Psoas muscle (tissue), 8 donors: Measurements from ENCODE around the gene KCNJ2. TPM values are rescaled to one million over a fixed set of nuclear protein-coding genes. Genes with fewer than 3 reads are reported as not detected.

Experiments
- ATAC-seq, 4 donors: fragments of 200-7000 bp; cut with Tn5 transposase; one replicate each; pipeline ENCODE4 v1.9.1; 2020; ENCODE audit warnings: moderate library complexity in 3 of 4, mild to moderate bottlenecking in 2 of 4
- DNase-seq, 2 donors: peaks; one replicate each; pipeline ENCODE4 v3.0.0-alpha.2; 2020
- H3K27ac ChIP-seq: fragments of 200-600 bp; one replicate; pipeline ENCODE4 v1.8.0; 2022
- H3K27me3 ChIP-seq, 3 donors: fragments of 200-600 bp in 1 of 3; one replicate each; pipeline versions ENCODE4 v1.6.1 to v1.8.0; 2013 to 2022; ENCODE audit warnings: low read length in 2 of 3, mild to moderate bottlenecking in 2 of 3, moderate library complexity in 1 of 3; ENCODE audit not compliant: insufficient read depth in 3 of 3
- H3K36me3 ChIP-seq, 2 donors: fragments of 200-600 bp in 1 of 2; one replicate each; pipeline versions ENCODE4 v1.6.1 to v1.8.0; 2013 to 2022; ENCODE audit warnings: low read depth in 1 of 2, mild to moderate bottlenecking in 1 of 2, moderate library complexity in 1 of 2; ENCODE audit not compliant: insufficient read depth in 1 of 2
- H3K4me1 ChIP-seq: fragments of 200-600 bp; one replicate; pipeline ENCODE4 v1.8.0; 2022
- H3K4me3 ChIP-seq: fragments of 200-600 bp; one replicate; pipeline ENCODE4 v1.8.0; 2022; ENCODE audit warnings: mild to moderate bottlenecking
- H3K9me3 ChIP-seq: fragments of 200-600 bp; one replicate; pipeline ENCODE4 v1.8.0; 2022
- CTCF ChIP-seq: fragments of 200-600 bp; IDR thresholded peaks from one replicate; pipeline ENCODE4 v1.8.0; 2022; ENCODE audit warnings: antibody characterized with exemption
- WGBS, 3 donors: extraction: QIAGEN DNeasy Blood & Tissue Kit; methylation state at CpG; one replicate each; pipeline versions ENCODE4 v1.1.6 to v1.1.7; 2013; 5-methylcytosine and 5-hydroxymethylcytosine counted together
- intact Hi-C, 2 donors: fragments of 100-400 bp; cut with DNase I; formaldehyde crosslinking; loops; one replicate each; pipeline versions ENCODE4 v1.11.0 to v1.14.2; 2022
- polyA plus RNA-seq, 3 donors: library from polyadenylated mRNA; stranded (reverse); fragments of 200-250 nt; gene quantifications; one replicate each; pipeline ENCODE4 v1.2.3, GENCODE V29; 2013
- total RNA-seq, 4 donors: library from RNA; stranded (reverse); fragmentation: NEBNext Ultra II Directional in 2 of 4; extraction: Animal tissue kit (Norgen Biotek cat#: 25700) in 2 of 4; gene quantifications; one replicate each; pipeline versions ENCODE4 v1.2.1 to v1.2.4, GENCODE V29; 2021 to 2023
- donor health status: healthy with polysubstance abuse.
- donor health status: DM: no; HTN: no; CAD: no; lungs with moderate emphysema.
- donor health status: Bipolar disorder and iron deficiency.
- donor health status: healthy.
- donor health status: DM: yes; HTN: yes; CAD: no.
- donor health status: DM: no; HTN: no; CAD: no.
- donor health status: DM: no; HTN: no; CAD: no.
- donor health status: DM: yes; HTN: yes; CAD: no.

KCNJ2 gene
- total and polyA plus RNA-seq, 7 donors: 0.33 to 17.7 (median 7.9) TPM

GRCh38 chr17:70161519-70161918, 7.8 kb upstream of the KCNJ2 start:
- DNase-seq: no peak
- 77 to 84% (median 78%) methylated on average over 1 of the region's 1 CpG for WGBS, 3 donors
- no peak for TF ChIP-seq CTCF
- Histone ChIP-seq H3K27me3 (no peaks in the 10 kb centered on the region), H3K4me3 (no peak overlapping the region), H3K36me3 (no peaks in the 10 kb centered on the region), H3K27ac (no peak overlapping the region), H3K4me1 (no peaks in the 10 kb centered on the region), H3K9me3 (no peaks in the 10 kb centered on the region)
- intact Hi-C loops: loop anchor here in 1 of 2 donors (10.0 kb wide), 1 partner anchor 393 kb away; no protein-coding TSS in a partner anchor
- ATAC-seq: no peak

- Histone ChIP-seq H3K4me1 (peaks cover 12% of the 10 kb centered on the region), H3K9me3 (no peaks in the 10 kb centered on the region), H3K27me3 (no peaks in the 10 kb centered on the region), H3K4me3 (no peak overlapping the region), H3K36me3 (no peaks in the 10 kb centered on the region), H3K27ac (no peak overlapping the region)
- DNase-seq (no peak), ATAC-seq (no peak)
- WGBS, 3 donors: 63 to 78% (median 78%) methylated on average over 2 of the region's 2 CpGs
- intact Hi-C loops: loop anchor here (5.0 to 10.0 kb wide), 3 partner anchors 387 to 433 kb away; no protein-coding TSS in a partner anchor
- no peak for TF ChIP-seq CTCF
Observed at GRCh38 chr17:70165383-70165782, 3.9 kb upstream of the KCNJ2 start.

- no peak overlapping the region for H3K27ac ChIP-seq
Observed at GRCh38 chr17:70166615-70167014, 2.7 kb upstream of the KCNJ2 start.

GRCh38 chr17:70168044-70168976, 1.0 kb upstream of the KCNJ2 start:
- no peaks in the 10 kb centered on the region for H3K36me3 ChIP-seq
- H3K27ac ChIP-seq: peak overlapping the region; percentile 98
- H3K4me3 ChIP-seq: peak overlapping the region; percentile 83
- peak; percentile 63 for TF ChIP-seq CTCF
- WGBS, 3 donors: 1 to 2% (median 1%) methylated on average over 45 of the region's 45 CpGs
- H3K27me3 ChIP-seq: no peaks in the 10 kb centered on the region
- H3K9me3 ChIP-seq: no peaks in the 10 kb centered on the region
- peak; percentile 50 to 70 for DNase-seq
- peaks cover 27% of the 10 kb centered on the region for H3K4me1 ChIP-seq
- ATAC-seq: peak; percentile 42 to 70 (median 58)
- intact Hi-C loops: loop anchor here (2.0 to 10.0 kb wide), 4 partner anchors 384 to 600 kb away; no protein-coding TSS in a partner anchor

More at GRCh38 chr17:70166615-70167014, 2.7 kb upstream of the KCNJ2 start:
- intact Hi-C loops: loop anchor here (5.0 to 10.0 kb wide), 3 partner anchors 386 to 434 kb away; no protein-coding TSS in a partner anchor
- no peak for ATAC-seq
- Histone ChIP-seq H3K4me3 (no peak overlapping the region), H3K9me3 (no peaks in the 10 kb centered on the region), H3K27me3 (no peaks in the 10 kb centered on the region), H3K4me1 (peaks cover 12% of the 10 kb centered on the region), H3K36me3 (no peaks in the 10 kb centered on the region)
- DNase-seq: no peak
- 76 to 77% (median 77%) methylated on average over 4 of the region's 4 CpGs for WGBS, 3 donors
- no peak for TF ChIP-seq CTCF
